H4 (cell line): ENCODE measurements around the gene BOD1L1. TPM values are rescaled to one million over a fixed set of nuclear protein-coding genes. Genes with fewer than 3 reads are reported as not detected.

Experiments
- DNase-seq: peaks from one replicate; pipeline ENCODE4 v3.0.0-alpha.2; 2015; ENCODE audit warnings: low spot score
- total RNA-seq: library from RNA; depleted of rRNA; stranded (reverse); fragments of >200 nt; shearing (Covaris generic); gene quantifications from 2 replicates; pipeline ENCODE4 v1.2.3, GENCODE V29; 2014

Gene BOD1L1
- total RNA-seq, 1 experiment from 2014 or later, result 14.3 TPM

- no peak for DNase-seq
Observed at GRCh38 chr4:13540446-13541175, 86.9 kb downstream of the BOD1L1 start.

GRCh38 chr4:13539619-13540445 lies 87.7 kb downstream of the BOD1L1 start:
- no peak for DNase-seq

- DNase-seq, result no peak
Observed at GRCh38 chr4:13539047-13539618, 88.4 kb downstream of the BOD1L1 start.

GRCh38 chr4:13538427-13538973 lies 89.0 kb downstream of the BOD1L1 start:
- DNase-seq, result no peak

- no peak for DNase-seq
Observed at GRCh38 chr4:13537832-13538177, 89.7 kb downstream of the BOD1L1 start.

GRCh38 chr4:13537011-13537831 lies 90.3 kb downstream of the BOD1L1 start:
- DNase-seq, result no peak

GRCh38 chr4:13536607-13537006 lies 90.9 kb downstream of the BOD1L1 start:
- DNase-seq, result no peak

- no peak for DNase-seq
Observed at GRCh38 chr4:13535708-13536361, 91.7 kb downstream of the BOD1L1 start.

GRCh38 chr4:13535118-13535517 lies 92.4 kb downstream of the BOD1L1 start:
- no peak for DNase-seq

- DNase-seq, result no peak
Observed at GRCh38 chr4:13534344-13535063, 93.0 kb downstream of the BOD1L1 start.

- DNase-seq, result no peak
Observed at GRCh38 chr4:13533670-13534343, 93.7 kb downstream of the BOD1L1 start.

GRCh38 chr4:13531625-13531998 lies 95.9 kb downstream of the BOD1L1 start:
- DNase-seq, result no peak

GRCh38 chr4:13530823-13531624 lies 96.5 kb downstream of the BOD1L1 start:
- no peak for DNase-seq

GRCh38 chr4:13529128-13529919 lies 98.2 kb downstream of the BOD1L1 start:
- DNase-seq, result no peak

- DNase-seq, result no peak
Observed at GRCh38 chr4:13528821-13529127, 98.8 kb downstream of the BOD1L1 start.

- no peak for DNase-seq
Observed at GRCh38 chr4:13527981-13528820, 99.3 kb downstream of the BOD1L1 start.

- DNase-seq, result no peak
Observed at GRCh38 chr4:13527192-13527980, 100.1 kb downstream of the BOD1L1 start.
